AG09309 (cell line): ENCODE measurements around the gene CNOT6L.
"Not testable (repeated sequence)": the region's sequence is repeated elsewhere in the genome, so short reads cannot be mapped to it uniquely, and the experiment has no call there.

Source experiments
- DNase-seq: peaks from one replicate; pipeline ENCODE4 v3.0.0-alpha.2; 2010; ENCODE audit warnings: low read depth
- H3K4me3 ChIP-seq: 2 replicates; pipeline ENCODE4 v1.5.1; 2011; ENCODE audit warnings: mild to moderate bottlenecking, low read depth, low read length, moderate library complexity; ENCODE audit not compliant: control insufficient read depth
- CTCF ChIP-seq: IDR thresholded peaks from 2 replicates; pipeline ENCODE4 v1.5.1; 2011; ENCODE audit warnings: mild to moderate bottlenecking, low read depth, low read length, inconsistent platforms; ENCODE audit not compliant: insufficient read depth, control insufficient read depth; ENCODE audit errors: missing control alignments

Gene CNOT6L

GRCh38 chr4:77785669-77786068, 33.5 kb downstream of the CNOT6L start:
- TF ChIP-seq CTCF: no peak
- H3K4me3 ChIP-seq: no peak overlapping the region
- no peak for DNase-seq

GRCh38 chr4:77783895-77784294, 35.3 kb downstream of the CNOT6L start:
- DNase-seq: no peak
- TF ChIP-seq CTCF: no peak
- H3K4me3 ChIP-seq: no peak overlapping the region

- TF ChIP-seq CTCF: no peak
- no peak for DNase-seq
- H3K4me3 ChIP-seq: no peak overlapping the region
These were observed 36.9 kb downstream of the CNOT6L start for GRCh38 chr4:77782102-77782835.

GRCh38 chr4:77780762-77781161, 38.4 kb downstream of the CNOT6L start:
- not testable (repeated sequence) for DNase-seq

GRCh38 chr4:77777135-77777807, 41.9 kb downstream of the CNOT6L start:
- H3K4me3 ChIP-seq: no peak overlapping the region
- TF ChIP-seq CTCF: no peak
- DNase-seq: no peak

More at GRCh38 chr4:77780762-77781161, 38.4 kb downstream of the CNOT6L start:
- not testable (repeated sequence) for H3K4me3 ChIP-seq

- no peak overlapping the region for H3K4me3 ChIP-seq
- no peak for DNase-seq
- TF ChIP-seq CTCF: no peak
These were observed 42.7 kb downstream of the CNOT6L start for GRCh38 chr4:77776182-77777134.
